Panc1 (cell line): Measurements from ENCODE around the gene KRTAP12-2. TPM values are rescaled to one million over a fixed set of nuclear protein-coding genes. Genes with fewer than 3 reads are reported as not detected.

Experiments
- ATAC-seq: fragments of 200-7000 bp; cut with Tn5 transposase; 2 replicates; pipeline ENCODE4 v1.9.1; 2020; ENCODE audit warnings: mild to moderate bottlenecking, moderate library complexity
- BruUV-seq: library from RNA; stranded (reverse); fragments of 400-500 nt; replicated peaks from 2 replicates; lab custom pipeline; 2021; lab: Mats Ljungman, UMichigan
- CTCF ChIA-PET: fragments of 300-600 bp; sonication (Branson Sonifier 250); formaldehyde crosslinking; loops from one replicate; lab custom pipeline; 2022; ENCODE audit warnings: antibody characterized with exemption; lab: Charles Lee
- POLR2A ChIA-PET: fragments of 300-600 bp; sonication (Branson Sonifier 250); formaldehyde crosslinking; loops from one replicate; lab custom pipeline; 2022; ENCODE audit warnings: antibody characterized with exemption; lab: Charles Lee
- DNase-seq: peaks from one replicate; pipeline ENCODE4 v3.0.0-alpha.2; 2010; ENCODE audit warnings: low read depth, low spot score
- H3K27ac ChIP-seq: 2 replicates; pipeline ENCODE4 v1.5.1; 2011; ENCODE audit warnings: mild to moderate bottlenecking, low read length, inconsistent platforms
- H3K27me3 ChIP-seq: fragments of 200-500 bp; sonication (Bioruptor generic); 2 replicates; pipeline ENCODE4 v1.6.0; 2014; ENCODE audit warnings: low read length, inconsistent platforms; ENCODE audit not compliant: control insufficient read depth, insufficient read depth
- H3K36me3 ChIP-seq: fragments of 200-500 bp; sonication (Bioruptor generic); 2 replicates; pipeline ENCODE4 v1.5.1; 2014; ENCODE audit warnings: inconsistent platforms, mild to moderate bottlenecking, low read length, moderate library complexity; ENCODE audit not compliant: control insufficient read depth, insufficient read depth
- H3K4me1 ChIP-seq: 2 replicates; pipeline ENCODE4 v1.5.1; 2011; ENCODE audit warnings: inconsistent platforms, mild to moderate bottlenecking, low read length, moderate library complexity; ENCODE audit not compliant: control insufficient read depth, insufficient read depth
- H3K4me3 ChIP-seq, 2 experiments: 2 replicates each; pipeline ENCODE4 v1.5.1; 2011 to 2012; ENCODE audit warnings: low read depth in 2 of 2, low read length in 2 of 2, mild to moderate bottlenecking in 2 of 2, inconsistent platforms in 1 of 2, moderate library complexity in 1 of 2
- H3K9me3 ChIP-seq: fragments of 200-500 bp; sonication (Bioruptor generic); 2 replicates; pipeline ENCODE4 v1.5.1; 2014; ENCODE audit warnings: low read depth, mild to moderate bottlenecking, inconsistent platforms, low read length, moderate library complexity; ENCODE audit not compliant: control insufficient read depth, insufficient read depth
- POLR2AphosphoS5 ChIP-seq: IDR thresholded peaks from 2 replicates; pipeline ENCODE4 v1.6.1; 2012; ENCODE audit warnings: mild to moderate bottlenecking, low read depth, low read length, moderate library complexity
- SIN3A ChIP-seq: IDR thresholded peaks from 2 replicates; pipeline ENCODE4 v1.6.1; 2012; ENCODE audit warnings: low read depth, mild to moderate bottlenecking, low read length, moderate library complexity, borderline replicate concordance; ENCODE audit not compliant: insufficient read depth
- TCF7L2 ChIP-seq: IDR thresholded peaks from 2 replicates; pipeline ENCODE4 v1.6.1; 2011; ENCODE audit warnings: mild to moderate bottlenecking, low read depth, low read length, inconsistent platforms
- in situ Hi-C: cut with HindIII; loops from 2 replicates; pipeline ENCODE4 v1.10.0; 2016; ENCODE audit warnings: low sequenced_read_pairs, low pct_unique_long_range_greater_than_20kb
- intact Hi-C: fragments of 100-400 bp; cut with micrococcal nuclease; formaldehyde crosslinking; loops from one replicate; pipeline ENCODE4 v1.10.0; 2022; ENCODE audit not compliant: unreplicated experiment
- total RNA-seq: library from RNA; stranded (reverse); gene quantifications from one replicate; pipeline ENCODE4 v1.2.1, GENCODE V29; 2021; ENCODE audit not compliant: unreplicated experiment
- TF ChIP-seq, protein P1 (sequence below): fragments of 450-650 bp; IDR thresholded peaks from 2 replicates; pipeline ENCODE4 v1.5.1; 2017; ENCODE audit warnings: mild to moderate bottlenecking
- TF ChIP-seq, protein P2 (sequence below), 2 experiments: IDR thresholded peaks; 2 replicates each; pipeline ENCODE4 v1.6.1; 2011 to 2012; ENCODE audit warnings: low read depth in 2 of 2, control low read depth in 1 of 2, low read length in 1 of 2, mild to moderate bottlenecking in 1 of 2, moderate library complexity in 1 of 2; ENCODE audit not compliant: insufficient read depth in 1 of 2

KRTAP12-2 gene
- total RNA-seq, 1 experiment from 2014 or later: not detected

DNA sequence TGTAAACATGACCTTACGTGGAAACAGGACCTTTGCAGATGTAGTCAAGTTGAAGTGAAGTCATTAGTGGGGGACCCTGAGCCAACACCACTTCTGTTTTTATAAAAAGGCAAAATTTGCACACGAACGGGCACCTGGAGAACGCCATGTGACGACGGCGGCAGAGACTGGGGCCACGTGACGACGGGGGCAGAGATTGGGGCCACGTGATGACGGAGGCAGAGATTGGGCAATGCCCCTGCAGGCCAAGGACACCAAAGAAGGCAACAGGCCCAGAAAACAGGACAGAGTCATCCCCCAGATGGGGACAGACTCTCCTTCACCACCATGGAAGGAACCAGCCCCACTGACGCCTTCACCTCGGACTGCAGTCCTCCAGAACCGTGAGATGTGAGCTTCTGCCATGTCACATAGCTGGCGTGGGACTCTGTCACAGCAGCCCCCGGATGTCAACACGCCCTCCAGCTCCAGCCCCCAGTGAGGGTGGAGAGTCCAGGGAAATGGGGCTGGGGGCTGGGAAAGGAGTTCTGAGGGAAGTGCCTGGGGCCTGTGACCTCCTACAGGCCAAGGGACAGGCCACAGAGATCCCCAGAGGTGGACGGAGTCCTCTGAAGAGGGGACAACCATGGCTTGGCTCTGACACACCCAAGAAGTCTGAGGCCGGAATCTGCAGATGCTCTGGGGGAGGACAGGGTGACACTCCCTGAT is 16.3 kb downstream of the KRTAP12-2 start:
- intact Hi-C loops: no loop called here
- in situ Hi-C loops: no loop called here
- ChIA-PET CTCF (no interaction called here), POLR2A (no interaction called here)
- Histone ChIP-seq H3K4me3 (no peak overlapping the region), H3K36me3 (no peaks in the 10 kb centered on the region), H3K9me3 (no peaks in the 10 kb centered on the region), H3K4me1 (no peaks in the 10 kb centered on the region), H3K27ac (no peak overlapping the region), H3K27me3 (no peaks in the 10 kb centered on the region)
- DNase-seq (no peak), ATAC-seq (no peak)
- no peak for TF ChIP-seq SIN3A
- TF ChIP-seq, protein P1, sequence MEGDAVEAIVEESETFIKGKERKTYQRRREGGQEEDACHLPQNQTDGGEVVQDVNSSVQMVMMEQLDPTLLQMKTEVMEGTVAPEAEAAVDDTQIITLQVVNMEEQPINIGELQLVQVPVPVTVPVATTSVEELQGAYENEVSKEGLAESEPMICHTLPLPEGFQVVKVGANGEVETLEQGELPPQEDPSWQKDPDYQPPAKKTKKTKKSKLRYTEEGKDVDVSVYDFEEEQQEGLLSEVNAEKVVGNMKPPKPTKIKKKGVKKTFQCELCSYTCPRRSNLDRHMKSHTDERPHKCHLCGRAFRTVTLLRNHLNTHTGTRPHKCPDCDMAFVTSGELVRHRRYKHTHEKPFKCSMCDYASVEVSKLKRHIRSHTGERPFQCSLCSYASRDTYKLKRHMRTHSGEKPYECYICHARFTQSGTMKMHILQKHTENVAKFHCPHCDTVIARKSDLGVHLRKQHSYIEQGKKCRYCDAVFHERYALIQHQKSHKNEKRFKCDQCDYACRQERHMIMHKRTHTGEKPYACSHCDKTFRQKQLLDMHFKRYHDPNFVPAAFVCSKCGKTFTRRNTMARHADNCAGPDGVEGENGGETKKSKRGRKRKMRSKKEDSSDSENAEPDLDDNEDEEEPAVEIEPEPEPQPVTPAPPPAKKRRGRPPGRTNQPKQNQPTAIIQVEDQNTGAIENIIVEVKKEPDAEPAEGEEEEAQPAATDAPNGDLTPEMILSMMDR: no peak
- no peak for TF ChIP-seq POLR2AphosphoS5
- TF ChIP-seq TCF7L2: no peak
- TF ChIP-seq, protein P2, sequence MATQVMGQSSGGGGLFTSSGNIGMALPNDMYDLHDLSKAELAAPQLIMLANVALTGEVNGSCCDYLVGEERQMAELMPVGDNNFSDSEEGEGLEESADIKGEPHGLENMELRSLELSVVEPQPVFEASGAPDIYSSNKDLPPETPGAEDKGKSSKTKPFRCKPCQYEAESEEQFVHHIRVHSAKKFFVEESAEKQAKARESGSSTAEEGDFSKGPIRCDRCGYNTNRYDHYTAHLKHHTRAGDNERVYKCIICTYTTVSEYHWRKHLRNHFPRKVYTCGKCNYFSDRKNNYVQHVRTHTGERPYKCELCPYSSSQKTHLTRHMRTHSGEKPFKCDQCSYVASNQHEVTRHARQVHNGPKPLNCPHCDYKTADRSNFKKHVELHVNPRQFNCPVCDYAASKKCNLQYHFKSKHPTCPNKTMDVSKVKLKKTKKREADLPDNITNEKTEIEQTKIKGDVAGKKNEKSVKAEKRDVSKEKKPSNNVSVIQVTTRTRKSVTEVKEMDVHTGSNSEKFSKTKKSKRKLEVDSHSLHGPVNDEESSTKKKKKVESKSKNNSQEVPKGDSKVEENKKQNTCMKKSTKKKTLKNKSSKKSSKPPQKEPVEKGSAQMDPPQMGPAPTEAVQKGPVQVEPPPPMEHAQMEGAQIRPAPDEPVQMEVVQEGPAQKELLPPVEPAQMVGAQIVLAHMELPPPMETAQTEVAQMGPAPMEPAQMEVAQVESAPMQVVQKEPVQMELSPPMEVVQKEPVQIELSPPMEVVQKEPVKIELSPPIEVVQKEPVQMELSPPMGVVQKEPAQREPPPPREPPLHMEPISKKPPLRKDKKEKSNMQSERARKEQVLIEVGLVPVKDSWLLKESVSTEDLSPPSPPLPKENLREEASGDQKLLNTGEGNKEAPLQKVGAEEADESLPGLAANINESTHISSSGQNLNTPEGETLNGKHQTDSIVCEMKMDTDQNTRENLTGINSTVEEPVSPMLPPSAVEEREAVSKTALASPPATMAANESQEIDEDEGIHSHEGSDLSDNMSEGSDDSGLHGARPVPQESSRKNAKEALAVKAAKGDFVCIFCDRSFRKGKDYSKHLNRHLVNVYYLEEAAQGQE (IDR thresholded peaks at IDR 0.05; ENCODE audit: insufficient read depth in 1 of 2, low read depth in 2 of 2, low read length in 1 of 2): no peak
- no TSS peak for BruUV-seq

DNA sequence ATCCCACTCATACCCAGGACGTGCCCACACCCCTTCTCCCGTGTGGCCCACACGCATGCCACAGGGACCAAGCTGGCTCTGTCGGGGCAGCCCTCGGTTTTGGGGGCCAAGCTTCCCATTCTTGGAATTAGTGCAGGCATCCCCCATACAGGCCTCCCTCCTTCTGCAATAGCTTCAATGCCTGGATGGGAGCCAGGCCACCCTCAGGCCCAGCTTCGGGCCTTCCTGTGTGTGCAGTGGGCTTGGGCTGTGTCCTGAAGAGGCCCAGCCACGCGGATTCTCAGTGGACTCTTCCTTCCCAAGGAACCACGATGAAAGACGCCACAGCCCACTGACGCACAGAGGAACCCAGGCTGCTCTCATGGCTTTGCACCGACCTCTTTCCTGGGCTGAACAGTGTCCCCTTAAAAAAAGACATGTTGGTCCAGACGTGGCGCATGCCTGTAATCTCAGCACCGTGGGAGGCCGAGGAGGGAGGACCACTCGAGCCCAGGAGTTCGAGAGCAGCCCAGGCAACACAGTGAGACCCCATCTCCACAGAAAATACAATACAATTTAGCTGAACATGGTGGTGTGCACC is 17.1 kb downstream of the KRTAP12-2 start:
- in situ Hi-C loops (no loop called here), intact Hi-C loops (no loop called here)
- ChIA-PET POLR2A (no interaction called here), CTCF (no interaction called here)
- Histone ChIP-seq H3K4me3 (no peak overlapping the region), H3K4me1 (no peaks in the 10 kb centered on the region), H3K9me3 (no peaks in the 10 kb centered on the region), H3K27ac (no peak overlapping the region), H3K36me3 (no peaks in the 10 kb centered on the region), H3K27me3 (no peaks in the 10 kb centered on the region)
- BruUV-seq: no TSS peak
- TF ChIP-seq POLR2AphosphoS5: no peak
- TF ChIP-seq, protein P1: no peak
- TF ChIP-seq, protein P2 (IDR thresholded peaks at IDR 0.05; ENCODE audit: insufficient read depth in 1 of 2, low read depth in 2 of 2, low read length in 1 of 2): no peak
- TF ChIP-seq TCF7L2: no peak
- no peak for TF ChIP-seq SIN3A
- DNase-seq (no peak), ATAC-seq (no peak)
